ENCODE data around the gene COBL. TPM values are rescaled to one million over a fixed set of nuclear protein-coding genes. Genes with fewer than 3 reads are reported as not detected.

COBL gene
- total and polyA plus RNA-seq, 10 of the 15 experiments (the other 5 are each of a cell fraction or from before 2014, with no cell fraction given): 0.21 TPM; not detected in 9

- Histone ChIP-seq H4K20me1 (ENCODE audit: control insufficient read depth, insufficient read depth) (no peaks in the 10 kb centered on the region), H3K27me3 (replicated peaks in 1 of 2; ENCODE audit: control insufficient read depth in 2 of 2, insufficient read depth in 2 of 2, low read length in 1 of 2) (no peaks in the 10 kb centered on the region), H3K36me3 (ENCODE audit: control insufficient read depth in 2 of 2, insufficient read depth in 2 of 2, low read length in 1 of 2) (no peaks in the 10 kb centered on the region), H2AFZ (ENCODE audit: control insufficient read depth, low read depth, low read length) (no peak overlapping the region), H3K79me2 (ENCODE audit: control insufficient read depth, insufficient read depth, low read length) (no peaks in the 10 kb centered on the region), H3K4me1 (ENCODE audit: control insufficient read depth, insufficient read depth, low read length) (no peaks in the 10 kb centered on the region), H3K27ac (ENCODE audit: control insufficient read depth, insufficient read depth) (no peak overlapping the region), H3K9ac (ENCODE audit: control insufficient read depth, insufficient read depth, low read length) (no peak overlapping the region), H3K9me3 (replicated peaks; ENCODE audit: control insufficient read depth, insufficient read depth, low read length) (no peaks in the 10 kb centered on the region), H3K4me2 (ENCODE audit: control insufficient read depth, insufficient read depth) (no peak overlapping the region), H3K4me3 (no peak overlapping the region)
- ChIA-PET CTCF (no interaction called here), SMC1A (ENCODE audit: uncharacterized antibody, unreplicated experiment) (interaction anchor here (1.6 kb wide), 1 partner anchor 17 kb away, joined by 3 read pairs; no protein-coding TSS in a partner anchor), POLR2A (no interaction called here), RAD21 (ENCODE audit: unreplicated experiment) (no interaction called here)
- ATAC-seq: no peak
- DNase-seq (ENCODE audit: low read depth, low spot score): no peak
- no peak for FAIRE-seq
- intact Hi-C loops (cut with micrococcal nuclease; ENCODE audit: unreplicated experiment) (no loop called here), in situ Hi-C loops (cut with MboI) (no loop called here)
- BruUV-seq (replicated peaks): no TSS peak
- no peak for TF ChIP-seq POU2F2 (IDR thresholded peaks at IDR 0.05; ENCODE audit: borderline replicate concordance, low read depth, low read length)
- WGBS (ENCODE audit: insufficient coverage, insufficient replicate concordance, low lambda C conversion rate, missing lambda C conversion rate): 3% methylated on average over 4 of the region's 4 CpGs
Measured at GRCh38 chr7:51292596-51292995, 24.0 kb downstream of the COBL start.

GRCh38 chr7:51290702-51291540, 25.7 kb downstream of the COBL start:
- BruUV-seq (replicated peaks): no TSS peak
- H3K9me3 ChIP-seq (replicated peaks; ENCODE audit: control insufficient read depth, insufficient read depth, low read length): no peaks in the 10 kb centered on the region
- H3K9ac ChIP-seq (ENCODE audit: control insufficient read depth, insufficient read depth, low read length): no peak overlapping the region
- TF ChIP-seq RB1 (IDR thresholded peaks at IDR 0.05; ENCODE audit: borderline replicate concordance): no peak
- DNase-seq (ENCODE audit: low read depth, low spot score): no peak
- no peak for FAIRE-seq
- no peak overlapping the region for H3K4me2 ChIP-seq (ENCODE audit: control insufficient read depth, insufficient read depth)
- ChIA-PET RAD21 (ENCODE audit: unreplicated experiment) (no interaction called here), CTCF (no interaction called here), SMC1A (ENCODE audit: uncharacterized antibody, unreplicated experiment) (no interaction called here), POLR2A (no interaction called here)
- in situ Hi-C loops (cut with MboI) (no loop called here), intact Hi-C loops (cut with micrococcal nuclease; ENCODE audit: unreplicated experiment) (no loop called here)
- H3K27ac ChIP-seq (ENCODE audit: control insufficient read depth, insufficient read depth): no peak overlapping the region
- no peaks in the 10 kb centered on the region for H3K27me3 ChIP-seq (replicated peaks in 1 of 2; ENCODE audit: control insufficient read depth in 2 of 2, insufficient read depth in 2 of 2, low read length in 1 of 2)
- no peaks in the 10 kb centered on the region for H4K20me1 ChIP-seq (ENCODE audit: control insufficient read depth, insufficient read depth)
- H3K79me2 ChIP-seq (ENCODE audit: control insufficient read depth, insufficient read depth, low read length): no peaks in the 10 kb centered on the region
- ATAC-seq: no peak
- H3K4me1 ChIP-seq (ENCODE audit: control insufficient read depth, insufficient read depth, low read length): no peaks in the 10 kb centered on the region
- no peak overlapping the region for H2AFZ ChIP-seq (ENCODE audit: control insufficient read depth, low read depth, low read length)
- no peaks in the 10 kb centered on the region for H3K36me3 ChIP-seq (ENCODE audit: control insufficient read depth in 2 of 2, insufficient read depth in 2 of 2, low read length in 1 of 2)
- WGBS (ENCODE audit: insufficient coverage, insufficient replicate concordance, low lambda C conversion rate, missing lambda C conversion rate): 42% methylated on average over 10 of the region's 10 CpGs
- H3K4me3 ChIP-seq: no peak overlapping the region

Data from GM12878 (cell line).